NCI-H2171 (cell line): ENCODE results near the gene ISLR2.

Source experiments
- DNase-seq: peaks from one replicate; lab custom pipeline; 2025; lab: John Stamatoyannopoulos, UW

Gene ISLR2

GRCh38 chr15:74178326-74179100, 48.1 kb downstream of the ISLR2 start:
- no peak for DNase-seq

DNA sequence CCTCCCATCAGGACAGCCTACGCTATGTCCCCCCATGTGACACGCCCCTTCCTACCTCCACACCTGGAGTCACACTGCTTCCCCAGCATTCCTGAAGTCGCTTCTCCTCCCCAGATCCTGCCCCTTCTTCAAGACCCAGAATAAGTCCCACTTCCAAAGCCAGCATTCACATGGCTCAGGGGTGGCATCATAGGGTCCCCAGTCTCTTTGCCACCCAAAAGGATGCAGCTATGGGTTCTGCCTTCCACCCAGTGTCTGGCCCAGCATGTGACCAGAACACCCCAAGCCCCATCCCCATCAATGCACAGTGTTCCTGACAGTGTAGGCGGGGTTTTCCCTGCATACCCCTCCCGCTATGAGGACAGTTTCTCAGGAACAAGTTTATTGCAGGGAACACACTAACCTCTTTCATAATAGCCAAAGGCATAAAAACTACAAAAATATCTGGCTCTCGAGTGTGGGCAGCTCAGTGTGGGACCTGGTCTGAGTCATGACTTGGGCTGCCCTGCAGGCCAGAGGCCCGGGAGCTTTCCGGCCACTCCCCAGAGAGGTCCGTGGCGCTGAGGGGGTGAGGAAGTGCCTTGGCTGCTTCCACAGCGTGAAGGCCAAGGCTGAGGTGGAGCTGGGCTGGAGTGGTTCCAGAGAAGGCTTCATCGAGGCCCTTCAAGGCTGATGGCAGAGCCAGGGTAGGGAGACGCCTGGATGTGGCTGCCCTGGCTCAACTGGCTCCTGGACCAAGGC, 48.9 kb downstream of the ISLR2 start:
- DNase-seq = no peak

GRCh38 chr15:74179983-74180880, 49.8 kb downstream of the ISLR2 start:
- DNase-seq = no peak

DNA sequence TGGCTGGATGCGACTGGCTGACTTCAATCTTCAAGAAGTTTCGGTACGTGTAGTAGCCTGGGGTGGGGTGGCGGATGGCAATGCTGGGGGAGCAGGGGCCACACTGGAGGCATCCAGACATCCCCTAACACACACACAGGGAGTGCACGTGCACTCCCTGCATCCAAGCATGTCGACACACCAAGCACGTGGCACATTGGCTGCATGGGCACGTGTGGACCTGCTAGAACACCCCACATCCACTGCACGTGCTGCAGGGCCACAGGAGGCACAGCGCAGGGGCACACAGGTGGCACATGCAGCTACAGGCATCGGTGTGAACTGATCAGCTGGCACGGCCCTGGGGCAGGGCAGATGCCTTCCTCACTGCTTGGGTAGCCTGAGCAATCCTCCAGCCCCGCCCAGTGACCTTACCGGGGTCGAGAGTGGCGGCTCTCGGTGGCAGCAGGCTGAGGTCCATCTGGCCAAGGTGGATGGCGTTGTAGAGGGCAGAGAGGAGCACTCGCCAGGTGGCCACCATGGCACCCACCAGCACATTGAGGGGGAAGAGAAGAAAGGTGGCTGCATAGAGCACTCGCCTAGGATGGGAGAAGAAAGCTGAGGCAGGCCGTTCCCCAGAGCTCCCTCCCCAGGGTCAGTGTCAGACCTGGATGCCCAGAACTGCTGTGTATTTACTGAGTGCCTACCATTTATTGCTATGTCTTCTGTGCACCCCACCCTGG, 50.7 kb downstream of the ISLR2 start:
- DNase-seq = no peak

GRCh38 chr15:74182131-74182530, 51.7 kb downstream of the ISLR2 start:
- no peak for DNase-seq

- no peak for DNase-seq
Measured at GRCh38 chr15:74184582-74185091, 54.3 kb downstream of the ISLR2 start.

DNA sequence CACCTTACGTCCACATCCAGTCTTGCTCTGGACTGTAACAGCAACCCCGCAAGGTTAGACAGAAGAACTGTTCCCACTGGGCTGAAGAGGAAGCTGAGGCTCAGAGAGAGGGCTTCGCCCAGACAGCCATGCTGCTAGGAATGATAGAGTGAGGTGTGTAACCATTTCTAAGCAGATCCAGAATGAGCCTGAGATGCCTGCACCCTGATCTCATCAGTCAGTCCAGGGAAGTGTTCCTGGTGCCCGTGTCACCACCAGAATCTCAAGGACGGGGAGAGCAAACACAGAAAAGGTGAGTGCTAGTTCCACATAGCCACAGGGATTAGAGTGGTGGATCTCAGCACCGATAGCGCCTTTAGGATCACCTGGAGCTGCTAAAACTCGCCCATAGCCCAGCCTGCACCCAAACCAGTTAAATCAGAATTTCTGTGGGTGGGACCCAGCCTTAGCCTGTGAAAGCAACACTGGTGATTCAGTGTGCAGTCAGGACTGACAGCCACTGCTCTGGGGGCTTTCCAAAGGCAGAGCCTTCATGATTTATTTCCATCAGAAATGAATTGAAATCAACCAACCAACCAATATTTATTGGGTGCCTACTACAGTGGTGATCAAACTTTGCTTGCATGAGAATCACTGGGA, 55.4 kb downstream of the ISLR2 start:
- DNase-seq = no peak
